Measurements from ENCODE around the gene TAF8. TPM values are rescaled to one million over a fixed set of nuclear protein-coding genes. Genes with fewer than 3 reads are reported as not detected.
"Not testable (repeated sequence)": the region's sequence is repeated elsewhere in the genome, so short reads cannot be mapped to it uniquely, and the experiment has no call there.

TAF8 gene
- total RNA-seq, 1 experiment from 2014 or later: 34.0 TPM

DNA sequence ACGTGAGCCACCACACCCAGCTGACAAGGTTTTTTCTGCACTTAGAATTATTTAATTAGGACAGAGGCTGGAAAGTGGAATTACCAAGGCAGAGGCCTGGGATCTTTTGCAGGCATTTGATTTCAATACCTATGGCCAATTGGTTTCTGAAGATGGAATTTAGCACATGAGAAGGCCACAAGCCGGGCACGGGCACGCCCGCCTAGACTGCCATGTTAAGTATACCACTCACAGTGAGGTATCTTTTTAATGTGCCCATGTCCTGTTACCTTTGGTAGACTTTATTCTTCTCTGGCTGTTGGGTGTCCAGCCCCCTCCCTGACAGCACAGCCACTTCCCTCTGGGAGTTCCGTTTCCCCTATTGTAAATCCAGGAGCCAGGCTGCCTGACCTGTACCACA lies 18.0 kb upstream of the TAF8 start:
- no peaks in the 10 kb centered on the region for H3K9me3 Mint-ChIP-seq (ENCODE audit: low read depth, unreplicated experiment)
- TF ChIP-seq, protein P1, sequence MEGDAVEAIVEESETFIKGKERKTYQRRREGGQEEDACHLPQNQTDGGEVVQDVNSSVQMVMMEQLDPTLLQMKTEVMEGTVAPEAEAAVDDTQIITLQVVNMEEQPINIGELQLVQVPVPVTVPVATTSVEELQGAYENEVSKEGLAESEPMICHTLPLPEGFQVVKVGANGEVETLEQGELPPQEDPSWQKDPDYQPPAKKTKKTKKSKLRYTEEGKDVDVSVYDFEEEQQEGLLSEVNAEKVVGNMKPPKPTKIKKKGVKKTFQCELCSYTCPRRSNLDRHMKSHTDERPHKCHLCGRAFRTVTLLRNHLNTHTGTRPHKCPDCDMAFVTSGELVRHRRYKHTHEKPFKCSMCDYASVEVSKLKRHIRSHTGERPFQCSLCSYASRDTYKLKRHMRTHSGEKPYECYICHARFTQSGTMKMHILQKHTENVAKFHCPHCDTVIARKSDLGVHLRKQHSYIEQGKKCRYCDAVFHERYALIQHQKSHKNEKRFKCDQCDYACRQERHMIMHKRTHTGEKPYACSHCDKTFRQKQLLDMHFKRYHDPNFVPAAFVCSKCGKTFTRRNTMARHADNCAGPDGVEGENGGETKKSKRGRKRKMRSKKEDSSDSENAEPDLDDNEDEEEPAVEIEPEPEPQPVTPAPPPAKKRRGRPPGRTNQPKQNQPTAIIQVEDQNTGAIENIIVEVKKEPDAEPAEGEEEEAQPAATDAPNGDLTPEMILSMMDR (IDR thresholded peaks at IDR 0.05; ENCODE audit: unreplicated experiment): no peak
- intact Hi-C loops (cut with micrococcal nuclease; ENCODE audit: unreplicated experiment): no loop called here
- CTCF ChIA-PET: interaction anchor here (0.6 kb wide), 1 partner anchor 207 kb away, joined by 3 read pairs; no protein-coding TSS in a partner anchor
- no TSS peak for BruUV-seq (replicated peaks)
- no peak overlapping the region for H3K4me3 Mint-ChIP-seq (ENCODE audit: low read depth, unreplicated experiment)
- peaks cover 9% of the 10 kb centered on the region for H3K4me1 Mint-ChIP-seq (ENCODE audit: low read depth, unreplicated experiment)
- no peak overlapping the region for H3K27ac Mint-ChIP-seq (ENCODE audit: unreplicated experiment)
- no peak for DNase-seq
- no peaks in the 10 kb centered on the region for H3K27me3 Mint-ChIP-seq (ENCODE audit: unreplicated experiment)
- H3K36me3 Mint-ChIP-seq (ENCODE audit: insufficient read depth, unreplicated experiment): no peaks in the 10 kb centered on the region

DNA sequence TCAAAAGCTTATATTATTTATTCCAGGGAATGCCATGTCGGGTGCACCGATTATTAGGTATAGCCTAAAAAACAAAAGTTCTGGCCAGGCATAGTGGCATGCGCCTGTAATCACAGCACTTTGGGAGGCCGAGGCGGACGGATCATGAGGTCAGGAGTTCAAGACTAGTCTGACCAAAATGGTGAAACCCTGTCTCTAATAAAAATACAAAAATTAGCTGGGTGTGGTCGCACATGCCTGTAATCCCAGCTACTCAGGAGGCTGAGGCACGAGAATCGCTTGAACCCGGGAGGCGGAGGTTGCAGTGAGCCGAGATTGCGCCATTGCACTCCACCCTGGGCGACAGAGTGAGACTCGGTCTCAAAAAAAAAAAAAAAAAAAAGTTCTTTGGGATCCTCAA lies 12.7 kb upstream of the TAF8 start:
- intact Hi-C loops (cut with micrococcal nuclease; ENCODE audit: unreplicated experiment); H3K9me3 Mint-ChIP-seq (ENCODE audit: low read depth, unreplicated experiment); DNase-seq; H3K27ac Mint-ChIP-seq (ENCODE audit: unreplicated experiment); H3K36me3 Mint-ChIP-seq (ENCODE audit: insufficient read depth, unreplicated experiment); H3K4me1 Mint-ChIP-seq (ENCODE audit: low read depth, unreplicated experiment); BruUV-seq (replicated peaks); CTCF ChIA-PET; H3K27me3 Mint-ChIP-seq (ENCODE audit: unreplicated experiment); H3K4me3 Mint-ChIP-seq (ENCODE audit: low read depth, unreplicated experiment): not testable (repeated sequence)

DNA sequence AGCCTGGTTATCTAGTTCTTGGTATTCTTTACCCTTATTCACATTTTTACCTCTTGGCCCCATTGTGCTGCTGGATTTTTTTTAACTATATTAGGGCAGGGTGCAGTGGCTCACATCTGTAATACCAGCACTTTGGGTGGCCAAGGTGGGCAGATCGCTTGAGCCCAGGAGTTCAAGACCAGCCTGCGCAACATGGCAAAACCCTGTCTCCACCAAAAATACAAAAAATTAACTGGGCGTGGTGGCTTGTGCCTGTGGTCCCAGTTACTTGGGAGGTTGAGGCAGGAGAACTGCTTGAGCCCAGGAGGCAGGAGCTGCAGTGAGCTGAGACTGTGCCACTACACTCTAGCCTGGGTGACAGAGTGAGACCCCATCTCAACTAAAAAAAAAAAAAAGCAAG lies 12.2 kb upstream of the TAF8 start:
- no peak overlapping the region for H3K27ac Mint-ChIP-seq (ENCODE audit: unreplicated experiment)
- intact Hi-C loops (cut with micrococcal nuclease; ENCODE audit: unreplicated experiment): no loop called here
- H3K9me3 Mint-ChIP-seq (ENCODE audit: low read depth, unreplicated experiment): no peaks in the 10 kb centered on the region
- H3K4me3 Mint-ChIP-seq (ENCODE audit: low read depth, unreplicated experiment): no peak overlapping the region
- H3K36me3 Mint-ChIP-seq (ENCODE audit: insufficient read depth, unreplicated experiment): no peaks in the 10 kb centered on the region
- TF ChIP-seq, protein P1 (IDR thresholded peaks at IDR 0.05; ENCODE audit: unreplicated experiment): no peak
- H3K4me1 Mint-ChIP-seq (ENCODE audit: low read depth, unreplicated experiment): no peaks in the 10 kb centered on the region
- no TSS peak for BruUV-seq (replicated peaks)
- no peak for DNase-seq
- no peaks in the 10 kb centered on the region for H3K27me3 Mint-ChIP-seq (ENCODE audit: unreplicated experiment)
- CTCF ChIA-PET: no interaction called here

DNA sequence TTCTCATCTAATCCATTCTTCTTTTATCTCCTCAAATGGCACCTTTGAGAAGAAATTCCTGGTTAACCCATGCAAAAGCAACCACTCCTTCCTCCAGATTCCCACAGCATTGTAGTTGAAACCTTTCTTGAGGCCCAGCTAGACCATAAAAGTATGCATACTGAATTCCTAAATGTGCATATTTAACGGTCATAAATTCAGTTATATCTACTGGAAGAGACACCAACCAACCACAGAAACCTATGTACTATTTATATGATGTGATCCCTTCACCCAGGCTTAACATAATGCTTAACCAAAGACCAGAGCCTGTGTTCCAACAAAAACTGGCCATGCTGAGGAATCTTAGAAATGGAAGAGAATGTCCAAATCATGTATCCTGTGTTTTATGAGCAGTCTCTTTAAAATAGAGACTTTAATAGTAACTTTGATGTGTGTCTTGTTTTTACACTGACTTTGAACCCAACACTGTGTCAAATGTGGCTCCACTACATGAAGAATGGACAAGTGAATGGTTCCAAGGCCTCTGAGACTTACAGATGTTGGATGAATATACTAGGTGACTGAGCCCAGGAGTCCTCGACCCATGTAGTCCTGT lies 11.4 kb upstream of the TAF8 start:
- H3K9me3 Mint-ChIP-seq (ENCODE audit: low read depth, unreplicated experiment): no peaks in the 10 kb centered on the region
- no peak overlapping the region for H3K4me3 Mint-ChIP-seq (ENCODE audit: low read depth, unreplicated experiment)
- no peaks in the 10 kb centered on the region for H3K36me3 Mint-ChIP-seq (ENCODE audit: insufficient read depth, unreplicated experiment)
- no peaks in the 10 kb centered on the region for H3K27me3 Mint-ChIP-seq (ENCODE audit: unreplicated experiment)
- CTCF ChIA-PET: no interaction called here
- TF ChIP-seq, protein P1 (IDR thresholded peaks at IDR 0.05; ENCODE audit: unreplicated experiment): no peak
- DNase-seq: no peak
- no peak overlapping the region for H3K27ac Mint-ChIP-seq (ENCODE audit: unreplicated experiment)
- H3K4me1 Mint-ChIP-seq (ENCODE audit: low read depth, unreplicated experiment): peaks cover 3% of the 10 kb centered on the region
- intact Hi-C loops (cut with micrococcal nuclease; ENCODE audit: unreplicated experiment): no loop called here
- BruUV-seq (replicated peaks): no TSS peak

DNA sequence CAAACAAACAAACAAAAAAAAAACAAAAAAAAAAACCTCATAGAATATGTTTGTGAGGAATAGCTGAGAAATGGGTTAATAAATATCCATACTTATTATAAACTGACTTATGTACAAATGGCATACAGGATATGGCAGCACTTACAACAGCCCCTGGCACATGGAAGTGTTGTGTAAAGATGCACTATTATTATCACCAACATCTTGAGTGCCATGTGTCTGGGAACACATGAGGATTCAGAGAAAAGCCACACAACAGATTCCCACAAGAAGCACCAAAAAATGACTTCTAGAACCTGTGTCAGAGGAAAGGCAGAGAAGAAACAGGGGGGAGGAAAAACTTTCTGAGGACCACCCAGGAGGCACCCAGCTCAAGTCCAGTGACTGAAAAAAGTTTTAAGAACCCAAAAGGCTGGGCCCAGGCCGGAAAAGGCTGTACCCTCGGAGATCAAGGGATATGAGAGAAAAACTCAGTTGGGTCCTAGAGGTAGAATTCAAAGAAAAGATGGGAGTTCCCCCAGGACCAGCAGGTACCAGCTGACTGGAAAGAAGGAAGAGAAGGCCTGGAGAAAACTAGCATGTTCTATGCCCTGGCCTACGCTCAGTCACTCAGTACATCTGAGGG lies 9.4 kb upstream of the TAF8 start:
- CTCF ChIA-PET: interaction anchor here (0.6 to 0.7 kb wide), 2 partner anchors 120 to 261 kb away, joined by 3 read pairs; partner anchors contain the start of genes BYSL and MED20
- Mint-ChIP-seq H3K9me3 (ENCODE audit: low read depth, unreplicated experiment) (no peaks in the 10 kb centered on the region), H3K36me3 (ENCODE audit: insufficient read depth, unreplicated experiment) (peaks cover 5% of the 10 kb centered on the region), H3K4me3 (ENCODE audit: low read depth, unreplicated experiment) (no peak overlapping the region), H3K27ac (ENCODE audit: unreplicated experiment) (no peak overlapping the region), H3K27me3 (ENCODE audit: unreplicated experiment) (no peaks in the 10 kb centered on the region), H3K4me1 (ENCODE audit: low read depth, unreplicated experiment) (peaks cover 22% of the 10 kb centered on the region)
- no peak for DNase-seq
- intact Hi-C loops (cut with micrococcal nuclease; ENCODE audit: unreplicated experiment): no loop called here
- BruUV-seq (replicated peaks): no TSS peak
- TF ChIP-seq, protein P1 (IDR thresholded peaks at IDR 0.05; ENCODE audit: unreplicated experiment): no peak
